Stomach smooth muscle (tissue), 2 donors: ENCODE data around the gene RIT2.

ENCODE experiments used
- H3K27ac ChIP-seq: one replicate; pipeline ENCODE4 v1.7.0; 2013; ENCODE audit warnings: mild to moderate bottlenecking, low read length, inconsistent platforms
- H3K27me3 ChIP-seq, 2 donors: one replicate each; pipeline ENCODE4 v1.7.0; 2013; ENCODE audit warnings: low read length in 2 of 2; ENCODE audit not compliant: insufficient read depth in 2 of 2, control insufficient read depth in 1 of 2
- H3K36me3 ChIP-seq, 2 donors: one replicate each; pipeline ENCODE4 v1.7.0; 2013; ENCODE audit warnings: low read length in 2 of 2; ENCODE audit not compliant: control insufficient read depth in 2 of 2, insufficient read depth in 2 of 2
- H3K4me1 ChIP-seq: one replicate; pipeline ENCODE4 v1.7.0; 2013; ENCODE audit warnings: low read length; ENCODE audit not compliant: control insufficient read depth, insufficient read depth
- H3K4me3 ChIP-seq, 2 donors: one replicate each; pipeline ENCODE4 v1.7.0; 2013; ENCODE audit warnings: low read length in 2 of 2
- H3K9ac ChIP-seq, 2 donors: one replicate each; pipeline ENCODE4 v1.7.0; 2013; ENCODE audit warnings: low read length in 2 of 2, mild to moderate bottlenecking in 1 of 2
- H3K9me3 ChIP-seq, 2 donors: one replicate each; pipeline ENCODE4 v1.7.0; 2013; ENCODE audit warnings: low read length in 2 of 2; ENCODE audit not compliant: control insufficient read depth in 2 of 2
- donor health status: healthy.
- donor health status: Pancreatic carcinoma.

RIT2 gene

GRCh38 chr18:43115076-43115921, at the start of gene RIT2:
RIT2 (minus strand) TSS chr18:43115685.
- Histone ChIP-seq H3K4me3 (no peak within 1 kb of the TSS), H3K27ac (no peak within 1 kb of the TSS)

GRCh38 chr18:43161528-43161927, 46.0 kb upstream of the RIT2 start:
- Histone ChIP-seq H3K36me3 (no peaks in the 10 kb centered on the region), H3K4me1 (no peaks in the 10 kb centered on the region), H3K9ac (no peak overlapping the region), H3K27ac (no peak overlapping the region), H3K27me3 (no peaks in the 10 kb centered on the region), H3K9me3 (peaks cover 0 to 4% of the 10 kb centered on the region in 2 donors), H3K4me3 (no peak overlapping the region)

More at GRCh38 chr18:43115076-43115921, at the start of gene RIT2:
- Histone ChIP-seq H3K36me3 (no peaks in the 10 kb centered on the region), H3K9ac (no peak within 1 kb of the TSS), H3K27me3 (no peaks in the 10 kb centered on the region), H3K4me1 (no peaks in the 10 kb centered on the region), H3K9me3 (no peaks in the 10 kb centered on the region)

- no peak overlapping the region for H3K4me3 ChIP-seq
- no peak overlapping the region for H3K27ac ChIP-seq
- H3K9ac ChIP-seq = no peak overlapping the region
- no peaks in the 10 kb centered on the region for H3K36me3 ChIP-seq
- no peaks in the 10 kb centered on the region for H3K4me1 ChIP-seq
- peaks cover 0 to 4% of the 10 kb centered on the region in 2 donors for H3K9me3 ChIP-seq
- no peaks in the 10 kb centered on the region for H3K27me3 ChIP-seq
These were observed 45.0 kb upstream of the RIT2 start for GRCh38 chr18:43160509-43160908.

- Histone ChIP-seq H3K27me3 (no peaks in the 10 kb centered on the region), H3K4me1 (no peaks in the 10 kb centered on the region), H3K9ac (no peak overlapping the region), H3K36me3 (no peaks in the 10 kb centered on the region), H3K9me3 (peaks cover 0 to 4% of the 10 kb centered on the region in 2 donors), H3K27ac (no peak overlapping the region), H3K4me3 (no peak overlapping the region)
These were observed 44.4 kb upstream of the RIT2 start for GRCh38 chr18:43159926-43160325.

GRCh38 chr18:43159086-43159770, 43.7 kb upstream of the RIT2 start:
- Histone ChIP-seq H3K4me3 (no peak overlapping the region), H3K9ac (no peak overlapping the region)

GRCh38 chr18:43158381-43158780, 42.9 kb upstream of the RIT2 start:
- H3K9ac ChIP-seq = no peak overlapping the region
- H3K27me3 ChIP-seq = no peaks in the 10 kb centered on the region
- no peak overlapping the region for H3K27ac ChIP-seq
- H3K4me3 ChIP-seq = no peak overlapping the region
- no peaks in the 10 kb centered on the region for H3K4me1 ChIP-seq
- no peaks in the 10 kb centered on the region for H3K36me3 ChIP-seq
- H3K9me3 ChIP-seq = no peaks in the 10 kb centered on the region

More at GRCh38 chr18:43159086-43159770, 43.7 kb upstream of the RIT2 start:
- H3K36me3 ChIP-seq = no peaks in the 10 kb centered on the region
- no peaks in the 10 kb centered on the region for H3K4me1 ChIP-seq
- no peaks in the 10 kb centered on the region for H3K27me3 ChIP-seq
- H3K9me3 ChIP-seq = peaks cover 0 to 2% of the 10 kb centered on the region in 2 donors
- H3K27ac ChIP-seq = no peak overlapping the region

GRCh38 chr18:43155842-43156241, 40.4 kb upstream of the RIT2 start:
- H3K27ac ChIP-seq = no peak overlapping the region
- H3K27me3 ChIP-seq = no peaks in the 10 kb centered on the region
- no peaks in the 10 kb centered on the region for H3K36me3 ChIP-seq

GRCh38 chr18:43148231-43148630, 32.7 kb upstream of the RIT2 start:
- Histone ChIP-seq H3K27ac (no peak overlapping the region), H3K36me3 (no peaks in the 10 kb centered on the region), H3K9ac (no peak overlapping the region), H3K9me3 (no peaks in the 10 kb centered on the region), H3K4me3 (no peak overlapping the region), H3K27me3 (no peaks in the 10 kb centered on the region), H3K4me1 (no peaks in the 10 kb centered on the region)

More at GRCh38 chr18:43155842-43156241, 40.4 kb upstream of the RIT2 start:
- Histone ChIP-seq H3K9ac (no peak overlapping the region), H3K4me1 (no peaks in the 10 kb centered on the region), H3K4me3 (no peak overlapping the region), H3K9me3 (no peaks in the 10 kb centered on the region)

GRCh38 chr18:43141208-43141607, 25.7 kb upstream of the RIT2 start:
- no peaks in the 10 kb centered on the region for H3K27me3 ChIP-seq
- no peaks in the 10 kb centered on the region for H3K4me1 ChIP-seq
- no peaks in the 10 kb centered on the region for H3K9me3 ChIP-seq
- H3K9ac ChIP-seq = no peak overlapping the region
- no peak overlapping the region for H3K4me3 ChIP-seq
- H3K27ac ChIP-seq = no peak overlapping the region
- H3K36me3 ChIP-seq = no peaks in the 10 kb centered on the region

GRCh38 chr18:43139288-43139946, 23.9 kb upstream of the RIT2 start:
- H3K4me3 ChIP-seq = no peak overlapping the region
- no peak overlapping the region for H3K9ac ChIP-seq
- H3K27me3 ChIP-seq = no peaks in the 10 kb centered on the region
- H3K36me3 ChIP-seq = no peaks in the 10 kb centered on the region
- no peak overlapping the region for H3K27ac ChIP-seq
- no peaks in the 10 kb centered on the region for H3K9me3 ChIP-seq
- H3K4me1 ChIP-seq = no peaks in the 10 kb centered on the region
